ENCODE measurements around the gene ISCA1.

DNA sequence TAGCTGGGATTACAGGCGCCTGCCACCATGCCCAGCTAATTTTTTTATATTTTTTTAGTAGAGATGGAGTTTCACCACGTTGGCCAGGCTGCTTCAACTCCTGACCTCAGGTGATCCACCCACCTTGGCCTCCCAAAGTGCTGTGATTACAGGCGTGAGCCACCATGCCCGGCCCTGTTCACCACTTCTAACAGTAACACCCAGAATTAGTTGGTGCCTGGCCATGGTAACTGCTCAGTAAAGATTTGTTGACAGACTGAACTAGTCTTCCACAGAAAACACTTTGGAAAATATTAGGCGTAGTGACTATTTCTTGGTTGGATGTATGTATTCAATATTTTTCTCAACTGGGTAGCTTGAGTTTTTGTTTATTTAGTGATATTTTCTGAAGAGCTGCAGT is 47.8 kb upstream of the ISCA1 start:
- no peak for TF ChIP-seq POLR2A (IDR thresholded peaks at IDR 0.05; ENCODE audit: low read depth, low read length)
- no peak for TF ChIP-seq SPI1 (IDR thresholded peaks at IDR 0.05; ENCODE audit: low read depth, low read length)
- no peak for TF ChIP-seq POLR2AphosphoS5 (IDR thresholded peaks at IDR 0.05; ENCODE audit: low read depth, low read length)
- TF ChIP-seq TAF1 (IDR thresholded peaks at IDR 0.05; ENCODE audit: low read depth, low read length) = no peak
